Adrenal gland (tissue), 5 donors: ENCODE data around the gene CALN1.

ENCODE experiments used
- CTCF ChIP-seq, 6 experiments: fragments of 450-650 bp in 4 of 6; fragments of 200-600 bp in 2 of 6; sonication (generic) in 1 of 6; IDR thresholded peaks; 1 replicate in 5 of 6; 2 replicates in 1 of 6; pipeline versions ENCODE4 v1.5.1 to v1.8.0; 2016 to 2021; ENCODE audit warnings: antibody characterized with exemption in 6 of 6, mild to moderate bottlenecking in 2 of 6, moderate library complexity in 1 of 6
- POLR2A ChIP-seq, 2 donors: fragments of 450-650 bp; IDR thresholded peaks; one replicate each; pipeline ENCODE4 v1.6.1; 2017; ENCODE audit warnings: antibody characterized with exemption in 2 of 2, mild to moderate bottlenecking in 2 of 2, moderate library complexity in 1 of 2
- donor health status: DM: no; HTN: no; CAD: no.

GRCh38 chr7:72053292-72053691 lies 358.8 kb downstream of the CALN1 start:
- TF ChIP-seq POLR2A (IDR thresholded peaks at IDR 0.05) (no peak), CTCF (IDR thresholded peaks at IDR 0.05) (no peak)
